H9 (cell line): Measurements from ENCODE around the gene BRINP2. TPM values are rescaled to one million over a fixed set of nuclear protein-coding genes. Genes with fewer than 3 reads are reported as not detected.

ENCODE experiments used
- DNase-seq: peaks from one replicate; pipeline ENCODE4 v3.0.0-alpha.2; 2017
- H2AFZ ChIP-seq: one replicate; pipeline ENCODE4 v1.6.1; 2013; ENCODE audit warnings: mild to moderate bottlenecking, low read length, control low read depth, moderate library complexity
- H2AK5ac ChIP-seq: 2 replicates; pipeline ENCODE4 v1.6.1; 2013; ENCODE audit warnings: low read length, control low read depth, mixed read lengths; ENCODE audit not compliant: insufficient read length
- H2BK120ac ChIP-seq: one replicate; pipeline ENCODE4 v1.6.1; 2013; ENCODE audit warnings: low read depth, mild to moderate bottlenecking, low read length, control low read depth, inconsistent platforms; ENCODE audit not compliant: poor library complexity, severe bottlenecking
- H2BK12ac ChIP-seq: 2 replicates; pipeline ENCODE4 v1.6.1; 2013; ENCODE audit warnings: low read length, control low read depth, mixed read lengths, low read depth; ENCODE audit not compliant: insufficient read length
- H2BK15ac ChIP-seq: 2 replicates; pipeline ENCODE4 v1.6.1; 2013; ENCODE audit warnings: low read depth, low read length, control low read depth
- H2BK20ac ChIP-seq: one replicate; pipeline ENCODE4 v1.6.1; 2013; ENCODE audit warnings: low read depth, mild to moderate bottlenecking, low read length, control low read depth, inconsistent platforms; ENCODE audit not compliant: poor library complexity, severe bottlenecking
- H2BK5ac ChIP-seq: 2 replicates; pipeline ENCODE4 v1.6.1; 2013; ENCODE audit warnings: low read length, control low read depth, mixed read lengths; ENCODE audit not compliant: insufficient read length
- H3K14ac ChIP-seq: 2 replicates; pipeline ENCODE4 v1.6.1; 2013; ENCODE audit warnings: low read length, control low read depth; ENCODE audit not compliant: insufficient read depth
- H3K18ac ChIP-seq: 2 replicates; pipeline ENCODE4 v1.6.1; 2013; ENCODE audit warnings: low read depth, mild to moderate bottlenecking, mixed read lengths, low read length, control low read depth; ENCODE audit not compliant: insufficient read length
- H3K23ac ChIP-seq: 2 replicates; pipeline ENCODE4 v1.6.1; 2013; ENCODE audit warnings: low read length, control low read depth, mixed read lengths, low read depth; ENCODE audit not compliant: insufficient read length
- H3K23me2 ChIP-seq: 2 replicates; pipeline ENCODE4 v1.6.1; 2013; ENCODE audit warnings: low read depth, mild to moderate bottlenecking, mixed read lengths, low read length, control low read depth; ENCODE audit not compliant: insufficient read length, poor library complexity, severe bottlenecking
- H3K27ac ChIP-seq: 2 replicates; pipeline ENCODE4 v1.5.1; 2013; ENCODE audit warnings: low read length, control low read depth, mixed read lengths, low read depth; ENCODE audit not compliant: insufficient read length
- H3K27me3 ChIP-seq: 2 replicates; pipeline ENCODE4 v1.6.1; 2013; ENCODE audit warnings: low read length, control low read depth, inconsistent platforms; ENCODE audit not compliant: insufficient read depth
- H3K4ac ChIP-seq: 2 replicates; pipeline ENCODE4 v1.6.1; 2013; ENCODE audit warnings: low read depth, mild to moderate bottlenecking, control low read depth, inconsistent platforms, low read length, moderate library complexity
- H3K4me1 ChIP-seq: 2 replicates; pipeline ENCODE4 v1.6.1; 2013; ENCODE audit warnings: low read length, control low read depth, inconsistent platforms; ENCODE audit not compliant: insufficient read depth
- H3K4me2 ChIP-seq: 2 replicates; pipeline ENCODE4 v1.6.1; 2013; ENCODE audit warnings: low read length, control low read depth, mixed read lengths; ENCODE audit not compliant: insufficient read length, insufficient read depth
- H3K56ac ChIP-seq: 2 replicates; pipeline ENCODE4 v1.6.1; 2013; ENCODE audit warnings: low read depth, mild to moderate bottlenecking, mixed read lengths, low read length, control low read depth; ENCODE audit not compliant: insufficient read length
- H3K79me1 ChIP-seq: 2 replicates; pipeline ENCODE4 v1.6.1; 2013; ENCODE audit warnings: low read depth, mild to moderate bottlenecking, moderate library complexity, low read length, control low read depth, inconsistent platforms; ENCODE audit not compliant: insufficient read depth, poor library complexity, severe bottlenecking
- H3K79me2 ChIP-seq: 2 replicates; pipeline ENCODE4 v1.6.1; 2013; ENCODE audit warnings: low read length, control low read depth, inconsistent platforms; ENCODE audit not compliant: insufficient read depth
- H3K9ac ChIP-seq: 2 replicates; pipeline ENCODE4 v1.6.1; 2013; ENCODE audit warnings: low read length, control low read depth, mixed read lengths; ENCODE audit not compliant: insufficient read length; ENCODE audit errors: extremely low read depth
- H3K9me3 ChIP-seq: one replicate; pipeline ENCODE4 v1.6.1; 2013; ENCODE audit warnings: low read depth, low read length, inconsistent platforms; ENCODE audit not compliant: control insufficient read depth
- H3T11ph ChIP-seq: one replicate; pipeline ENCODE4 v1.6.1; 2013; ENCODE audit warnings: mild to moderate bottlenecking, low read length, control low read depth, inconsistent platforms
- H4K20me1 ChIP-seq: one replicate; pipeline ENCODE4 v1.6.1; 2013; ENCODE audit not compliant: control insufficient read depth, insufficient read length, insufficient read depth
- H4K5ac ChIP-seq: 2 replicates; pipeline ENCODE4 v1.6.1; 2013; ENCODE audit warnings: low read depth, mild to moderate bottlenecking, mixed read lengths, low read length, control low read depth; ENCODE audit not compliant: insufficient read length
- H4K8ac ChIP-seq: replicated peaks from 2 replicates; pipeline ENCODE4 v1.6.1; 2013; ENCODE audit warnings: low read length, control low read depth, mixed read lengths, low read depth; ENCODE audit not compliant: insufficient read length
- H4K91ac ChIP-seq: 2 replicates; pipeline ENCODE4 v1.6.1; 2013; ENCODE audit warnings: low read depth, mild to moderate bottlenecking, moderate library complexity, mixed read lengths, low read length, control low read depth; ENCODE audit not compliant: insufficient read length
- H3K27ac Mint-ChIP-seq, 3 experiments: 2 replicates in 2 of 3; 3 replicates in 1 of 3; pipeline ENCODE4 v1.8.0; 2020 to 2021; ENCODE audit warnings: mixed read lengths in 3 of 3, mild to moderate bottlenecking in 1 of 3, moderate library complexity in 1 of 3
- H3K27me3 Mint-ChIP-seq: 2 replicates; pipeline ENCODE4 v1.8.0; 2021; ENCODE audit warnings: low read depth, mild to moderate bottlenecking, moderate library complexity, mixed read lengths
- H3K36me3 Mint-ChIP-seq, 3 experiments: 2 replicates in 2 of 3; 3 replicates in 1 of 3; pipeline ENCODE4 v1.8.0; 2020 to 2021; ENCODE audit warnings: low read depth in 3 of 3, mixed read lengths in 3 of 3; ENCODE audit not compliant: insufficient read depth in 1 of 3
- H3K4me1 Mint-ChIP-seq, 2 experiments: 2 replicates each; pipeline ENCODE4 v1.8.0; 2020; ENCODE audit warnings: mixed read lengths in 2 of 2
- H3K4me3 Mint-ChIP-seq, 2 experiments: 2 replicates in 1 of 2; 3 replicates in 1 of 2; pipeline ENCODE4 v1.8.0; 2020 to 2021; ENCODE audit warnings: mild to moderate bottlenecking in 2 of 2, mixed read lengths in 2 of 2, moderate library complexity in 1 of 2
- H3K9me3 Mint-ChIP-seq, 2 experiments: 2 replicates in 1 of 2; 3 replicates in 1 of 2; pipeline ENCODE4 v1.8.0; 2020; ENCODE audit warnings: mild to moderate bottlenecking in 2 of 2, mixed read lengths in 2 of 2, moderate library complexity in 1 of 2
- CTCF ChIP-seq: fragments of 200-600 bp; sonication (generic); conservative IDR thresholded peaks from 3 replicates; pipeline ENCODE4 v1.8.0; 2021; ENCODE audit warnings: antibody characterized with exemption, mild to moderate bottlenecking
- WGBS: extraction: QIAGEN DNeasy Blood & Tissue Kit; methylation state at CpG from one replicate; pipeline ENCODE4 v1.1.7; 2013; ENCODE audit warnings: missing lambda C conversion rate, low lambda C conversion rate, mixed read lengths; ENCODE audit not compliant: insufficient read length; ENCODE audit errors: extremely low coverage; 5-methylcytosine and 5-hydroxymethylcytosine counted together
- total RNA-seq: library from RNA; stranded (reverse); gene quantifications from 2 replicates; pipeline ENCODE4 v1.2.1, GENCODE V29; 2021

The BRINP2 gene
- total RNA-seq, 1 experiment from 2014 or later, result not detected

- Mint-ChIP-seq H3K9me3 (no peaks in the 10 kb centered on the region), H3K4me1 (peaks cover 7 to 13% of the 10 kb centered on the region in 2 experiments), H3K27me3 (peaks cover 26% of the 10 kb centered on the region), H3K36me3 (no peaks in the 10 kb centered on the region), H3K4me3 (no peak overlapping the region), H3K27ac (no peak overlapping the region)
- Histone ChIP-seq H2BK15ac (no peak overlapping the region), H4K20me1 (no peaks in the 10 kb centered on the region), H2BK12ac (no peak overlapping the region), H3K4me2 (no peak overlapping the region), H2BK20ac (no peak overlapping the region), H3K4ac (no peak overlapping the region), H3K14ac (no peak overlapping the region), H2BK120ac (no peak overlapping the region), H3K27me3 (peaks cover 32% of the 10 kb centered on the region), H3K79me2 (no peaks in the 10 kb centered on the region), H3K18ac (no peak overlapping the region), H3K9me3 (no peaks in the 10 kb centered on the region), H4K8ac (no peak overlapping the region), H3K23me2 (peaks cover 4% of the 10 kb centered on the region), H3K9ac (no peak overlapping the region), H3T11ph (no peak overlapping the region), H3K56ac (no peak overlapping the region), H3K27ac (no peak overlapping the region), H2AK5ac (no peak overlapping the region), H4K91ac (no peak overlapping the region), H3K23ac (no peak overlapping the region), H3K4me1 (peaks cover 2% of the 10 kb centered on the region; the same call in 1 of the 2 replicates), H2BK5ac (no peak overlapping the region), H4K5ac (no peak overlapping the region), H3K79me1 (no peaks in the 10 kb centered on the region), H2AFZ (no peak overlapping the region)
- WGBS, result no CpG with 5 or more reads among the region's 2 CpGs
- DNase-seq, result no peak
- TF ChIP-seq CTCF, result no peak
Measured at GRCh38 chr1:177173976-177174375, 3.2 kb downstream of the BRINP2 start.
